NK-92 treated with Interleukin-12 subunit alpha and Interleukin-12 subunit beta, amount 100 ng/mL, for 24 hours (cell line): Measurements from ENCODE around the gene MCTP1.

ENCODE experiments used
- DNase-seq: peaks from one replicate; lab custom pipeline; 2025; lab: John Stamatoyannopoulos, UW

Gene MCTP1

GRCh38 chr5:94810281-94810680 is 474.6 kb downstream of the MCTP1 start:
- no peak for DNase-seq

- no peak for DNase-seq
Observed at GRCh38 chr5:94808497-94808896, 476.4 kb downstream of the MCTP1 start.

- no peak for DNase-seq
Observed at GRCh38 chr5:94807985-94808384, 476.9 kb downstream of the MCTP1 start.

GRCh38 chr5:94802450-94802849 is 482.4 kb downstream of the MCTP1 start:
- DNase-seq = no peak

- DNase-seq = no peak
Observed at GRCh38 chr5:94796586-94796985, 488.3 kb downstream of the MCTP1 start.

GRCh38 chr5:94793816-94794198 is 491.1 kb downstream of the MCTP1 start:
- no peak for DNase-seq

- DNase-seq = peak; percentile 13
Observed at GRCh38 chr5:94793113-94793815, 491.6 kb downstream of the MCTP1 start.

GRCh38 chr5:94791829-94792228 is 493.1 kb downstream of the MCTP1 start:
- DNase-seq = no peak

GRCh38 chr5:94788527-94788926 is 496.4 kb downstream of the MCTP1 start:
- no peak for DNase-seq

- DNase-seq = no peak
Observed at GRCh38 chr5:94784536-94785505, 500.1 kb downstream of the MCTP1 start.

- DNase-seq = no peak
Observed at GRCh38 chr5:94782383-94782782, 502.5 kb downstream of the MCTP1 start.

GRCh38 chr5:94779684-94780083 is 505.2 kb downstream of the MCTP1 start:
- DNase-seq = no peak

GRCh38 chr5:94778732-94779131 is 506.2 kb downstream of the MCTP1 start:
- no peak for DNase-seq

GRCh38 chr5:94778299-94778698 is 506.6 kb downstream of the MCTP1 start:
- DNase-seq = no peak

- no peak for DNase-seq
Observed at GRCh38 chr5:94777056-94777880, 507.6 kb downstream of the MCTP1 start.

GRCh38 chr5:94776167-94776566 is 508.7 kb downstream of the MCTP1 start:
- no peak for DNase-seq

- no peak for DNase-seq
Observed at GRCh38 chr5:94775088-94775487, 509.8 kb downstream of the MCTP1 start.

GRCh38 chr5:94771742-94772141 is 513.2 kb downstream of the MCTP1 start:
- DNase-seq = no peak

- DNase-seq = no peak
Observed at GRCh38 chr5:94769996-94770395, 514.9 kb downstream of the MCTP1 start.

GRCh38 chr5:94761786-94762185 is 523.1 kb downstream of the MCTP1 start:
- no peak for DNase-seq

- DNase-seq = no peak
Observed at GRCh38 chr5:94761055-94761454, 523.8 kb downstream of the MCTP1 start.

- no peak for DNase-seq
Observed at GRCh38 chr5:94759961-94760360, 524.9 kb downstream of the MCTP1 start.
